ENCODE measurements around the gene MFAP4.

MFAP4 gene

GRCh38 chr17:19370493-19370960 lies 16.5 kb downstream of the MFAP4 start:
- no peak for TF ChIP-seq CTCF (IDR thresholded peaks at IDR 0.05; ENCODE audit: low read depth, low read length)
- H3K4me3 ChIP-seq (replicated peaks in 1 of 2; ENCODE audit: low read depth in 2 of 2, low read length in 2 of 2), result no peak overlapping the region
- peak in 1 of 2 donors; percentile 61 for DNase-seq (ENCODE audit: low read depth in 2 of 2)

GRCh38 chr17:19369846-19370492 lies 17.0 kb downstream of the MFAP4 start:
- H3K4me3 ChIP-seq (replicated peaks in 1 of 2; ENCODE audit: low read depth in 2 of 2, low read length in 2 of 2), result no peak overlapping the region
- peak in 1 of 2 donors; percentile 31 for DNase-seq (ENCODE audit: low read depth in 2 of 2)

GRCh38 chr17:19369107-19369778 lies 17.7 kb downstream of the MFAP4 start:
- H3K4me3 ChIP-seq (replicated peaks in 1 of 2; ENCODE audit: low read depth in 2 of 2, low read length in 2 of 2), result no peak overlapping the region
- DNase-seq (ENCODE audit: low read depth in 2 of 2), result no peak

More at GRCh38 chr17:19369846-19370492, 17.0 kb downstream of the MFAP4 start:
- TF ChIP-seq CTCF (IDR thresholded peaks at IDR 0.05; ENCODE audit: low read depth, low read length), result no peak

GRCh38 chr17:19368229-19368628 lies 18.8 kb downstream of the MFAP4 start:
- H3K4me3 ChIP-seq (replicated peaks in 1 of 2; ENCODE audit: low read depth in 2 of 2, low read length in 2 of 2), result no peak overlapping the region
- DNase-seq (ENCODE audit: low read depth in 2 of 2), result peak in 1 of 2 donors; percentile 50
- no peak for TF ChIP-seq CTCF (IDR thresholded peaks at IDR 0.05; ENCODE audit: low read depth, low read length)

More at GRCh38 chr17:19369107-19369778, 17.7 kb downstream of the MFAP4 start:
- TF ChIP-seq CTCF (IDR thresholded peaks at IDR 0.05; ENCODE audit: low read depth, low read length), result no peak

GRCh38 chr17:19366637-19366972 lies 20.4 kb downstream of the MFAP4 start:
- TF ChIP-seq CTCF (IDR thresholded peaks at IDR 0.05; ENCODE audit: low read depth, low read length), result no peak
- no peak for DNase-seq (ENCODE audit: low read depth in 2 of 2)
- H3K4me3 ChIP-seq (replicated peaks in 1 of 2; ENCODE audit: low read depth in 2 of 2, low read length in 2 of 2), result no peak overlapping the region

GRCh38 chr17:19365833-19366636 lies 21.0 kb downstream of the MFAP4 start:
- DNase-seq (ENCODE audit: low read depth in 2 of 2), result no peak
- TF ChIP-seq CTCF (IDR thresholded peaks at IDR 0.05; ENCODE audit: low read depth, low read length), result no peak
- H3K4me3 ChIP-seq (replicated peaks in 1 of 2; ENCODE audit: low read depth in 2 of 2, low read length in 2 of 2), result no peak overlapping the region

All from cardiac fibroblast (primary cell).